Measurements from ENCODE around the gene HES5.

GRCh38 chr1:2501041-2501819 lies 28.8 kb downstream of the HES5 start:
- TF ChIP-seq CTCF (IDR thresholded peaks at IDR 0.05) (no peak), POLR2A (IDR thresholded peaks at IDR 0.05) (no peak), EP300 (IDR thresholded peaks at IDR 0.05) (no peak)

All from upper lobe of left lung (tissue), 4 donors.